NCI-H748 (cell line): ENCODE data around the gene GLE1.
A peak's percentile ranks its signal among the peaks of the same experiment; 100 is the strongest.
"Not testable (repeated sequence)": the region's sequence is repeated elsewhere in the genome, so short reads cannot be mapped to it uniquely, and the experiment has no call there.

Source experiments
- DNase-seq: peaks from one replicate; lab custom pipeline; 2025; ENCODE audit not compliant: unreplicated experiment; lab: John Stamatoyannopoulos, UW

GLE1 gene

GRCh38 chr9:128495804-128496417 is 8.6 kb upstream of the GLE1 start:
- no peak for DNase-seq

- DNase-seq: no peak
These were observed 6.5 kb upstream of the GLE1 start for GRCh38 chr9:128497824-128498610.

- DNase-seq: no peak
These were observed 5.6 kb upstream of the GLE1 start for GRCh38 chr9:128498911-128499310.

- no peak for DNase-seq
These were observed 4.6 kb upstream of the GLE1 start for GRCh38 chr9:128499920-128500319.

DNA sequence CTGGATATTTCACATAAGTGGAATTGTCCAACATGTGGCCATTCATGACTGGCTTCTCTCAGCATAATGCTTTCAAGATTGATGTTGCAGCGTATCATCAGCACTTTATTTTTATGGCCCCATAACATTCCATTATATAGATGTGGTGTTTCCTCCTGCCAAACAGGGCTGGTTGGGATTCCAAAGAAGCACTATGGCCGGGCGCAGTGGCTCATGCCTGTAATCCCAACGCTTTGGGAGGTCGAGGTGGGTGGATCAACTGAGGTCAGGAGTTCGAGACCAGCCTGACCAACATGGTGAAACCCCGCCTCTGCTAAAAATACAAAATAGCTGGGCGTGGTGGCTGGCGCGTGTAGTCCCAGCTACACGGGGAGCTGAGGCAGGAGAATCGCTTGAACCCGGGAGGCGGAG is 1.1 kb upstream of the GLE1 start:
- not testable (repeated sequence) for DNase-seq

DNA sequence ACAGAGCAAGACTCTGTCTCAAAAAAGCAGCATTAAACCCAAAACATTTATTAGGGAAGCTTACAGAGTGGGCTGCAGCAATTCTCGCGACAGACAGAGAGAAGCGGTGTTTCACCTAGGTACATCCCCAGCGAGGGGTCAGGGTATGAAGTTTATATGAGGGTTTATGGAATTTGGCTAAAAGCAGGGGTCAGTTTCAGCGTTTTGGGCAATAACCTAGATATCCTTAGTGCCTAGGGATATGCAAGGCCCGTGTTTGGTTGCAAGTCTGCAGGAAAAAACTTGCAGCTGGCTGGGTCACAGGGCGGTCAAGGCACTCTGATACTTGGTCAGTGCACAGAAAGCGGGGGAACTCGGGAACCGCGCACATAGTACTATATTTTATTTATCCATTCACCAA is 649 bp upstream of the GLE1 start:
- DNase-seq: peak; percentile 32

DNA sequence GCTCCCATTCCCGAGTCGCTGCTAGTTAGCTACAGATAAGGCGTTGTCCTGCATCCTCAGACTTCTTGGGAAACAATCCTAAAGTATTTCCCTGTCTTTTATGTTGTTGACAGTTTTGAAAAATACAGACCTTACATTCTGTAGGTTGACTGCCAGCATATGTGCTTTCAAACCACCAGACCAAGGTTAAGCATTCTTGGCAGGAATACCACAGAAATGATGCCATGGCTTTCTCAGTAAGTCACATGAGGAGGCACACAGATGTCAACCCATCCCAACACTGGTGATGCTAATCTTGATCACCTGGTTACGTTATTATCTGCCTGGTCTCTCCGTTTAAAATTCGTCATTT is 871 bp downstream of the GLE1 start:
- DNase-seq: no peak

DNA sequence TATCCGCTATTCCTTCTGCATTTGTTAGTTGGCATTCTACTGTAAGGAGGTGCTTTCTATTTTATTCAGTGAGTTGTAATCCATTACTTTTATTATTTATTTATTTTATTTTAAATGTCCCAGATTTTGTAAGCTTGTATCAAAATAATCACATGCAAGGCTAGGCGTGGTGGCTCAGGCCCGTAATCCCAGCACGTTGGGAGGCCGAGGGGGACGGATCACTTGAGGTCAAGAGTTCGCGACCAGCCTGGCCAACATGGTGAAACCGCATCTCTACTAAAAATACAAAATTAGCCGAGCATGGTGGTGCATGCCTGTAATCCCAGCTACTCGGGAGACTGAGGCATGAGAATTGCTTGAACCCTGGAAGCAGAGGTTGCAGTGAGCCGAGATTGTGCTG is 1.4 kb downstream of the GLE1 start:
- DNase-seq: not testable (repeated sequence)

GRCh38 chr9:128512820-128513219 is 8.3 kb downstream of the GLE1 start:
- no peak for DNase-seq

DNA sequence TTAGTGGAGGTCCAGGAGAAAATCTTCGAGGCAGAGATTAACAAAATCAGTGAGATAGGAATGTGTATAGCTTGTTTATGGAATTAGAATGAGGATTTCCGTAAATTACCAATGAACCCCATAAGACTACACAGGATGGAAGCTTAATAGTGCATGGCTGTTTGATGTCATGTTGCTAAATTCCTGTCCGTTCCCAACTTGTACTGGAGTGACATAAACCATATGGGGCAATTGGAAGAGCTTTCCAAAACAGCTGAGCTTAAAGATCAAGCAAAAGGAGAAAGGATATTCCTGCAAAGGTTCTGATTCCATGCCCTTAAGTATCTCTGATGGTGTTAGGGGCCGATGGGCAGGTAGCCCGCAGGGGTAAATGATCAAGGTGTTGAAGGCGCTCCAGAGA is 17.4 kb downstream of the GLE1 start:
- DNase-seq: no peak

GRCh38 chr9:128523199-128523925 is 18.8 kb downstream of the GLE1 start:
- no peak for DNase-seq

- DNase-seq: no peak
These were observed 22.2 kb downstream of the GLE1 start for GRCh38 chr9:128526720-128527119.

GRCh38 chr9:128528445-128529160 is 24.1 kb downstream of the GLE1 start:
- DNase-seq: no peak

- no peak for DNase-seq
These were observed 24.7 kb downstream of the GLE1 start for GRCh38 chr9:128529191-128529590.

- no peak for DNase-seq
These were observed 28.1 kb downstream of the GLE1 start for GRCh38 chr9:128532581-128532980.

- DNase-seq: no peak
These were observed 36.3 kb downstream of the GLE1 start for GRCh38 chr9:128540634-128541360.

- no peak for DNase-seq
These were observed 42.0 kb downstream of the GLE1 start for GRCh38 chr9:128546504-128546903.

DNA sequence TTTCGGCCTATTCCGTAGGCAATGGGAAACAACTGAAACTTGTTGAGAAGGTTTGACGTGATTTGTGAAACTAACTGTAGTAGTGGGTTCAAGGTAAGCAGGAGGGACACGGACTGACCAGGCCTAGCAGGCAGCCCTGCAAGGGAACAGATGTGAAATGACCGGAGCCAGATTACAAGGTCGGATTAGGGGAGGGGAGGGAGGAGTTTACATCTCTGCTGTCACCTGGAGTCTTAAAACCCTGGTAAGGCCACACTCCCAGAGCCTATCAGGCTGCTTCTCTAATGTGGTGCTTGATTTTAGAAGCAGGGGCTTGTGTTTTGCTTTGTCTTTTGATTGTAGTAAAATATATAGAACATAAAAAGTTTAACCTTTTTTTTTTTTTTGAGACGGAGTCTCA is 44.4 kb downstream of the GLE1 start:
- no peak for DNase-seq

GRCh38 chr9:128550226-128550625 is 45.7 kb downstream of the GLE1 start:
- no peak for DNase-seq

DNA sequence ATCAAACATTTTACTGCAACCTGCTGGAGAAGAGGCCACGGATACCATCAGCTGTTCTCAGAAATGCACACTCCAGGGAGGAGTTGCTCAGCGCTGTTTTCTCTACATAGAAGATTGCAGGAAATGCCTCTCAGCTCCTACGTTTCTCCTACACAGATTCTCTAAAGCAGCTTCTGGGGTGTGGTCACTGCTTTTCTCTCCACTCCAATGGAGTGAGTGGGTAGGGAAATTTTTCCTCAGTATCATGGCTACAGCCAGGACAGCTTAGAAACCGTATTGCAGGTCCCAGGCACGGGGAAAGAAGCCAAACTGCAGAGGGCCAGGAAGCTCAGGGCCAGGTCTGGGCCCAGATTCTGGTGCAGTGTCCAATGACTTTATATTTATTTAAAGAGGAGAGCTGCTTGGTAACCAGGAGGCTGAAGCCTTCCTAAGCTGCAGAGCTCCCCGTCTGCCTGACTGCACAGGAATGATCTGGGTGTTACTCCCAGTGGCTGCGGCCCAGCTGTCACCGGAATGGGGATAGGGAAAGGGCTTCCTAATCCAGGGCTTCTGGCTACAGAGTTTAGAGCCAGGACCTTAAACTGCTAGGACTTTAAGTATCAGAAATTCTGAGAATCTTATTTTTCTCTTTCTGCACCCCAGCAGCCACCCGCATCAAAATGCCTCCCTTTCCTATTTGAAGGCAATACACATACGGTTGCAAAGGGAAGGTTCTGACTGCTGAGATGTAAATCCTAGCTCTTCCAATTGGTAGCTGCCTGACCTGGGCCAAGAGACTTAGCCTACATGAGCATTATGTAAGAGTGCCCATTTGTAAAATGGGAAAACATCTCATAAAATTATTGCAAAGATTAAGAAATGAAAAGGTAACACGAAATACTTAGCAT is 46.5 kb downstream of the GLE1 start:
- DNase-seq: peak; percentile 30
